ENCODE data around the gene B4GALT5. TPM values are rescaled to one million over a fixed set of nuclear protein-coding genes. Genes with fewer than 3 reads are reported as not detected.

The B4GALT5 gene
- total RNA-seq, 2 experiments from 2014 or later: 28.1 to 30.9 TPM

- ATAC-seq: no peak
- Mint-ChIP-seq H3K9me3 (ENCODE audit: low read depth) (no peaks in the 10 kb centered on the region), H3K4me1 (peaks cover 59% of the 10 kb centered on the region), H3K27me3 (no peaks in the 10 kb centered on the region), H3K4me3 (no peak overlapping the region), H3K27ac (no peak overlapping the region), H3K36me3 (peaks cover 5% of the 10 kb centered on the region)
- no peak for DNase-seq
- CTCF ChIA-PET: interaction anchor here (1.0 to 1.3 kb wide), 3 partner anchors 11 to 29 kb away, joined by 3 read pairs; no protein-coding TSS in a partner anchor
These were observed 48.9 kb downstream of the B4GALT5 start for GRCh38 chr20:49664612-49665313.

GRCh38 chr20:49663112-49663511, 50.6 kb downstream of the B4GALT5 start:
- H3K27me3 Mint-ChIP-seq: no peaks in the 10 kb centered on the region
- no peak for ATAC-seq
- DNase-seq: no peak
- H3K4me1 Mint-ChIP-seq: peaks cover 45% of the 10 kb centered on the region
- H3K9me3 Mint-ChIP-seq (ENCODE audit: low read depth): no peaks in the 10 kb centered on the region
- CTCF ChIA-PET: interaction anchor here (1.0 to 2.1 kb wide), 4 partner anchors 15 to 408 kb away, joined by 3 to 5 read pairs (median 4); no protein-coding TSS in a partner anchor
- H3K4me3 Mint-ChIP-seq: no peak overlapping the region
- H3K36me3 Mint-ChIP-seq: no peaks in the 10 kb centered on the region
- no peak overlapping the region for H3K27ac Mint-ChIP-seq

GRCh38 chr20:49661560-49662329, 51.9 kb downstream of the B4GALT5 start:
- peak; percentile 72 for ATAC-seq
- H3K4me1 Mint-ChIP-seq: peaks cover 51% of the 10 kb centered on the region
- DNase-seq: peak; percentile 52
- peak overlapping the region; percentile 29 for H3K4me3 Mint-ChIP-seq
- H3K27me3 Mint-ChIP-seq: no peaks in the 10 kb centered on the region
- CTCF ChIA-PET: interaction anchor here (1.0 to 2.1 kb wide), 5 partner anchors 17 to 410 kb away, joined by 3 to 5 read pairs (median 4); no protein-coding TSS in a partner anchor
- H3K27ac Mint-ChIP-seq: peak overlapping the region; percentile 78
- no peaks in the 10 kb centered on the region for H3K9me3 Mint-ChIP-seq (ENCODE audit: low read depth)
- peaks cover 6% of the 10 kb centered on the region for H3K36me3 Mint-ChIP-seq

GRCh38 chr20:49660912-49661311, 52.8 kb downstream of the B4GALT5 start:
- no peak overlapping the region for H3K27ac Mint-ChIP-seq
- peaks cover 57% of the 10 kb centered on the region for H3K4me1 Mint-ChIP-seq
- CTCF ChIA-PET: interaction anchor here (1.8 to 2.1 kb wide), 2 partner anchors 50 to 114 kb away, joined by 3 to 4 read pairs; no protein-coding TSS in a partner anchor
- peaks cover 15% of the 10 kb centered on the region for H3K36me3 Mint-ChIP-seq
- DNase-seq: no peak
- no peak for ATAC-seq
- no peak overlapping the region for H3K4me3 Mint-ChIP-seq
- no peaks in the 10 kb centered on the region for H3K9me3 Mint-ChIP-seq (ENCODE audit: low read depth)
- no peaks in the 10 kb centered on the region for H3K27me3 Mint-ChIP-seq

GRCh38 chr20:49659056-49659455, 54.6 kb downstream of the B4GALT5 start:
- no peak for DNase-seq
- CTCF ChIA-PET: interaction anchor here (0.9 to 1.5 kb wide), 3 partner anchors 48 to 187 kb away, joined by 3 to 5 read pairs (median 5); no protein-coding TSS in a partner anchor
- H3K36me3 Mint-ChIP-seq: peaks cover 30% of the 10 kb centered on the region
- H3K4me3 Mint-ChIP-seq: no peak overlapping the region
- ATAC-seq: no peak
- no peaks in the 10 kb centered on the region for H3K9me3 Mint-ChIP-seq (ENCODE audit: low read depth)
- H3K27ac Mint-ChIP-seq: no peak overlapping the region
- peaks cover 53% of the 10 kb centered on the region for H3K4me1 Mint-ChIP-seq
- H3K27me3 Mint-ChIP-seq: no peaks in the 10 kb centered on the region

- CTCF ChIA-PET: interaction anchor here (0.9 to 1.5 kb wide), 5 partner anchors 16 to 187 kb away, joined by 3 to 5 read pairs (median 3); no protein-coding TSS in a partner anchor
- H3K27ac Mint-ChIP-seq: no peak overlapping the region
- ATAC-seq (no peak), DNase-seq (no peak)
- no peak overlapping the region for H3K4me3 Mint-ChIP-seq
- H3K9me3 Mint-ChIP-seq (ENCODE audit: low read depth): no peaks in the 10 kb centered on the region
- H3K27me3 Mint-ChIP-seq: no peaks in the 10 kb centered on the region
- peaks cover 55% of the 10 kb centered on the region for H3K4me1 Mint-ChIP-seq
- H3K36me3 Mint-ChIP-seq: peaks cover 35% of the 10 kb centered on the region
These were observed 55.2 kb downstream of the B4GALT5 start for GRCh38 chr20:49658508-49658907.

- Mint-ChIP-seq H3K4me1 (peaks cover 47% of the 10 kb centered on the region), H3K27ac (no peak overlapping the region), H3K4me3 (no peak overlapping the region), H3K27me3 (no peaks in the 10 kb centered on the region), H3K36me3 (peaks cover 43% of the 10 kb centered on the region), H3K9me3 (ENCODE audit: low read depth) (no peaks in the 10 kb centered on the region)
- CTCF ChIA-PET: interaction anchor here (1.1 kb wide), 1 partner anchor 9 kb away, joined by 3 read pairs; no protein-coding TSS in a partner anchor
- no peak for ATAC-seq
- no peak for DNase-seq
These were observed 56.4 kb downstream of the B4GALT5 start for GRCh38 chr20:49657118-49657901.

- Mint-ChIP-seq H3K27me3 (no peaks in the 10 kb centered on the region), H3K36me3 (peaks cover 43% of the 10 kb centered on the region), H3K27ac (no peak overlapping the region), H3K4me1 (peaks cover 38% of the 10 kb centered on the region), H3K9me3 (ENCODE audit: low read depth) (no peaks in the 10 kb centered on the region), H3K4me3 (no peak overlapping the region)
- ATAC-seq: no peak
- no peak for DNase-seq
- CTCF ChIA-PET: interaction anchor here (1.1 to 1.2 kb wide), 2 partner anchors 8 to 13 kb away, joined by 3 read pairs; no protein-coding TSS in a partner anchor
These were observed 57.4 kb downstream of the B4GALT5 start for GRCh38 chr20:49656304-49656703.

GRCh38 chr20:49653925-49654434, 59.7 kb downstream of the B4GALT5 start:
- Mint-ChIP-seq H3K4me1 (peaks cover 29% of the 10 kb centered on the region), H3K36me3 (peaks cover 45% of the 10 kb centered on the region), H3K27ac (no peak overlapping the region), H3K27me3 (no peaks in the 10 kb centered on the region), H3K4me3 (no peak overlapping the region), H3K9me3 (ENCODE audit: low read depth) (no peaks in the 10 kb centered on the region)
- DNase-seq: no peak
- no peak for ATAC-seq
- CTCF ChIA-PET: no interaction called here

- Mint-ChIP-seq H3K27ac (no peak overlapping the region), H3K4me3 (no peak overlapping the region), H3K9me3 (ENCODE audit: low read depth) (no peaks in the 10 kb centered on the region), H3K36me3 (peaks cover 47% of the 10 kb centered on the region), H3K4me1 (peaks cover 13% of the 10 kb centered on the region), H3K27me3 (no peaks in the 10 kb centered on the region)
- no peak for DNase-seq
- CTCF ChIA-PET: interaction anchor here (0.6 to 1.0 kb wide), 2 partner anchors 20 to 34 kb away, joined by 3 read pairs; no protein-coding TSS in a partner anchor
- ATAC-seq: no peak
These were observed 64.0 kb downstream of the B4GALT5 start for GRCh38 chr20:49649672-49650071.

- CTCF ChIA-PET: interaction anchor here (0.6 to 0.9 kb wide), 2 partner anchors 9 to 48 kb away, joined by 3 read pairs; no protein-coding TSS in a partner anchor
- no peak for DNase-seq
- H3K9me3 Mint-ChIP-seq (ENCODE audit: low read depth): no peaks in the 10 kb centered on the region
- ATAC-seq: no peak
- H3K27ac Mint-ChIP-seq: peak overlapping the region; percentile 19
- H3K4me3 Mint-ChIP-seq: no peak overlapping the region
- H3K27me3 Mint-ChIP-seq: no peaks in the 10 kb centered on the region
- peaks cover 41% of the 10 kb centered on the region for H3K36me3 Mint-ChIP-seq
- peaks cover 11% of the 10 kb centered on the region for H3K4me1 Mint-ChIP-seq
These were observed 66.1 kb downstream of the B4GALT5 start for GRCh38 chr20:49647550-49647949.

GRCh38 chr20:49646528-49646927, 67.2 kb downstream of the B4GALT5 start:
- Mint-ChIP-seq H3K9me3 (ENCODE audit: low read depth) (no peaks in the 10 kb centered on the region), H3K27ac (no peak overlapping the region), H3K36me3 (peaks cover 40% of the 10 kb centered on the region), H3K27me3 (no peaks in the 10 kb centered on the region), H3K4me1 (peaks cover 19% of the 10 kb centered on the region), H3K4me3 (no peak overlapping the region)
- ATAC-seq (no peak), DNase-seq (no peak)
- CTCF ChIA-PET: interaction anchor here (0.9 kb wide), 1 partner anchor 21 kb away, joined by 3 read pairs; no protein-coding TSS in a partner anchor
